Kidney epithelial cell (primary cell): ENCODE measurements around the gene PLCZ1. TPM values are rescaled to one million over a fixed set of nuclear protein-coding genes. Genes with fewer than 3 reads are reported as not detected.

Experiments
- DNase-seq: peaks from one replicate; pipeline ENCODE4 v3.0.0-alpha.2; 2010; ENCODE audit warnings: low read depth
- H3K27me3 ChIP-seq: 2 replicates; pipeline ENCODE4 v1.6.0; 2011; ENCODE audit warnings: low read length; ENCODE audit not compliant: control insufficient read depth, insufficient read depth
- H3K36me3 ChIP-seq: 2 replicates; pipeline ENCODE4 v1.5.1; 2011; ENCODE audit warnings: low read length; ENCODE audit not compliant: control insufficient read depth, insufficient read depth
- H3K4me3 ChIP-seq: 2 replicates; pipeline ENCODE4 v1.5.1; 2011; ENCODE audit warnings: low read depth, mild to moderate bottlenecking, control low read depth, low read length
- total RNA-seq: library from RNA; depleted of rRNA; stranded (reverse); fragments of >200 nt; gene quantifications from 2 replicates; pipeline ENCODE4 v1.2.3, GENCODE V29; 2015
- TF ChIP-seq, protein P1 (sequence below): IDR thresholded peaks from 2 replicates; pipeline ENCODE4 v1.5.1; 2011; ENCODE audit warnings: mild to moderate bottlenecking, moderate library complexity, low read length, control low read depth, inconsistent platforms; ENCODE audit not compliant: insufficient read depth, poor library complexity, severe bottlenecking

PLCZ1 gene
- total RNA-seq, 1 donor from 2014 or later = not detected

DNA sequence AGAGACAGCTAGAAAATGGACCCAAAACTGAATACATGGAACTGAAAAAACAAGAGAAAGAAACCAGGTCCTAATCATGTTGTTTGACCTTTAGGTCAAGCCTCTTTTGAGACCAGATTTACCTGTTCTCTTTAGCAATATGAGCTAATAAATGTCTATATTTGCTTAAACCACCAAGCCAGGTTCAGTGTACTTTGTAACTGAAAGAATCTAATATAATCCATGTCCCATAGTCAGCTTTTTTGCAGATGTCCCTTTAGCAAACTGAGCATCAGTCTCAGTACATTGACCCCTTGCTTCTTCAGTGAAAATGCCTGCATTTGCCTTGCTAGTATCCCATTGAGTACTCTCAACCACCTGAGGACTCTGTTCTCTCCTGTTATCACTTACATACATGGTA, 61.7 kb downstream of the PLCZ1 start:
- H3K4me3 ChIP-seq = no peak overlapping the region
- TF ChIP-seq, protein P1, sequence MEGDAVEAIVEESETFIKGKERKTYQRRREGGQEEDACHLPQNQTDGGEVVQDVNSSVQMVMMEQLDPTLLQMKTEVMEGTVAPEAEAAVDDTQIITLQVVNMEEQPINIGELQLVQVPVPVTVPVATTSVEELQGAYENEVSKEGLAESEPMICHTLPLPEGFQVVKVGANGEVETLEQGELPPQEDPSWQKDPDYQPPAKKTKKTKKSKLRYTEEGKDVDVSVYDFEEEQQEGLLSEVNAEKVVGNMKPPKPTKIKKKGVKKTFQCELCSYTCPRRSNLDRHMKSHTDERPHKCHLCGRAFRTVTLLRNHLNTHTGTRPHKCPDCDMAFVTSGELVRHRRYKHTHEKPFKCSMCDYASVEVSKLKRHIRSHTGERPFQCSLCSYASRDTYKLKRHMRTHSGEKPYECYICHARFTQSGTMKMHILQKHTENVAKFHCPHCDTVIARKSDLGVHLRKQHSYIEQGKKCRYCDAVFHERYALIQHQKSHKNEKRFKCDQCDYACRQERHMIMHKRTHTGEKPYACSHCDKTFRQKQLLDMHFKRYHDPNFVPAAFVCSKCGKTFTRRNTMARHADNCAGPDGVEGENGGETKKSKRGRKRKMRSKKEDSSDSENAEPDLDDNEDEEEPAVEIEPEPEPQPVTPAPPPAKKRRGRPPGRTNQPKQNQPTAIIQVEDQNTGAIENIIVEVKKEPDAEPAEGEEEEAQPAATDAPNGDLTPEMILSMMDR = no peak

DNA sequence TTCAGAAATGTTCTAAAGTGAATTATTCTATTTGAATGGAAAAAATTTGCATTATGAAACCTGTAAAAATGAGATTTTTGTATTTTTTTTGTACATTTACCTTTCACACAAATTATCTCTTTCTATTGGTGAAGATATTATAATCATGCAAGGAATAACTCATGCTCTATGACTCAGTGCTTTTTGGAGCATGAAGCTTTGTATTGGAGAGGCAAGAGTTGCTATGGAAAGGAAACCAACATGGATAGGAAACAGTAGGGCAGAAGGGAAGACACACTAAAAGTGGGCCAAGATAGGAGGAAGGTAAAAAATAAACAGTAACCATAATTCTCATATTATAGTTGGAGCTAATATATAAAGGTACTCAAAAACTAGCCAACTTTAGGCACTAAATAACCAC, 79.0 kb downstream of the PLCZ1 start:
- no peaks in the 10 kb centered on the region for H3K36me3 ChIP-seq

More for the DNA sequence above, 61.7 kb downstream of the PLCZ1 start:
- no peaks in the 10 kb centered on the region for H3K27me3 ChIP-seq
- no peak for DNase-seq
- H3K36me3 ChIP-seq = no peaks in the 10 kb centered on the region

DNA sequence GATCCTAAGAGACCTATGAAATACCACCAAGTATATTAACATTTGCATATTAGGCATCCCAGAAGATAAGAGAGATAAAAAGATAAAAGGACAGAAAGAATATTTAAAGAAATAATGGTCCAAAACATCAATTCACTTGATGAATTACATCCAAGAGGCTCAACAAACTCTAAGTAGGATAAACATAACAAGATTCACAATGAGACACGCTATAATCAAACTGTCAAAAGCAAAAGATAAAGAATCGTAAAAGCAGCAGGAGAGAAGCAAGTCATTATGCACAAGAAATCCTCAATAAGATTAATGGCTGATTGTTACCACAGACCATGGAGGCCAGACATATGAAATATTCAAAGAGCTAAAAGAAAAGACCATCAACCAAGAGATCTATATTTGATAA, 79.6 kb downstream of the PLCZ1 start:
- Histone ChIP-seq H3K27me3 (no peaks in the 10 kb centered on the region), H3K4me3 (no peak overlapping the region), H3K36me3 (no peaks in the 10 kb centered on the region)
- DNase-seq = no peak
- TF ChIP-seq, protein P1 = no peak

More for the DNA sequence above, 79.0 kb downstream of the PLCZ1 start:
- no peak for DNase-seq
- no peaks in the 10 kb centered on the region for H3K27me3 ChIP-seq
- H3K4me3 ChIP-seq = no peak overlapping the region
- TF ChIP-seq, protein P1 = no peak

DNA sequence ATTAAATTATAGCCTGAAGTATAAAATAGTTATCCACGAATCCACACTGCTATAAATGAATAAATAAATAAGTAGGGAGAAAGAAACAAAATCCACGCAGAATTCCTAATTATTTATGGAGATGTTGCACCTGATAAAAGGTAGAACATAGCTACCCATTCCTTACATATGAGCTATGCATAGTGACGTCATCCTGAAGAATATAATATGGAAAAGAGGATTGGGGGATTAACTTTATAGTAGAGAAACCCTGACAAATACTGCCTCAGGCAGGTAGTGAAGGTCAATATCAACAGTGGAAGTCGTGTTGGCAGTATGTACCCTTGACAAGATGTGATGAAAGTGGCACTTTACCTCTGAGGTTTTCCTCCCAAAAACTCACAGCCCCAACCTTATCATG, 82.5 kb downstream of the PLCZ1 start:
- TF ChIP-seq, protein P1 = no peak
- no peak for DNase-seq
- H3K36me3 ChIP-seq = no peaks in the 10 kb centered on the region

DNA sequence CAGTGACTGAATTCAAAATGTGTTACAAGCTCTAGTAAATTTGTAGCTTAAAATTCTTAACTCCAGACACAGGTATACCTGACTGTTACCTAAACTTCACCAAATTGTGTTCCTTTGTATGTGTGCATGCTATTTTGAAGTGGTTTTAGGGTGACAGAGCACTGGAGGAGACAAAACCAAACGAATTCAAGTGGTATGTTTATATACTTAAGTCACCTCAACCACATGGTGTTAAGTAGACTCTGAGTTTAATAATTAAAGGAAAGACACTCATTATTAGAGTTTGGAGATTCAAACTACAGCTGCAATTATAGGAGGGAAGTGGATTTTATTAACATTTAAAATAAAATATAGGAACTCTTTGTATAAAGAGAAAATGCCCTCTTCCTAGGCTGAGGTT, 84.3 kb downstream of the PLCZ1 start:
- H3K36me3 ChIP-seq = no peaks in the 10 kb centered on the region
- TF ChIP-seq, protein P1 = no peak
- H3K27me3 ChIP-seq = no peaks in the 10 kb centered on the region
- no peak overlapping the region for H3K4me3 ChIP-seq
- peak; percentile 10 for DNase-seq

More for the DNA sequence above, 82.5 kb downstream of the PLCZ1 start:
- no peaks in the 10 kb centered on the region for H3K27me3 ChIP-seq
- no peak overlapping the region for H3K4me3 ChIP-seq

DNA sequence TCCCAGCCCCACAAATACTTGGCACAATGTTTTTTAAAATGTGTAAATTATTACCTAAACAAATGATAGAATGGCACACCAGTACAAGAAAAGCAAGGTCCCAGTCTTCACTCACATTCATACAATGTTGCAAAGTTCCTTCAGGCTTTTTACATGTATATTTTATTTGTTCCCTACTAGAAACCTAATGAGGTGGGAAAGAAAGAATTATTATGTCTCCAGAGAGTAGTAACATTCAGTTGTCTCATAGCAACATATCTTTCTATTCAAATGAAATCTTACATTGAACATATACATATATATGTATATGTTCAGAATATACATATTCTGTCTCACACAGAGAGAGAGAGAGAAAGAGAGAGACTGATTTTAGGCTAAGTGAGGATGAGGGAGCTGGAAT, 85.2 kb downstream of the PLCZ1 start:
- no peak overlapping the region for H3K4me3 ChIP-seq
- no peaks in the 10 kb centered on the region for H3K36me3 ChIP-seq
- H3K27me3 ChIP-seq = no peaks in the 10 kb centered on the region
- no peak for DNase-seq
- TF ChIP-seq, protein P1 = no peak
